HG02938 (cell line): ENCODE data around the gene PTHLH.

Source experiments
- ATAC-seq: cut with Tn5 transposase; IDR thresholded peaks from one replicate; pipeline ENCODE4 v1.9.1; 2021; ENCODE audit warnings: mild to moderate bottlenecking, moderate library complexity; ENCODE audit not compliant: unreplicated experiment

PTHLH gene

DNA sequence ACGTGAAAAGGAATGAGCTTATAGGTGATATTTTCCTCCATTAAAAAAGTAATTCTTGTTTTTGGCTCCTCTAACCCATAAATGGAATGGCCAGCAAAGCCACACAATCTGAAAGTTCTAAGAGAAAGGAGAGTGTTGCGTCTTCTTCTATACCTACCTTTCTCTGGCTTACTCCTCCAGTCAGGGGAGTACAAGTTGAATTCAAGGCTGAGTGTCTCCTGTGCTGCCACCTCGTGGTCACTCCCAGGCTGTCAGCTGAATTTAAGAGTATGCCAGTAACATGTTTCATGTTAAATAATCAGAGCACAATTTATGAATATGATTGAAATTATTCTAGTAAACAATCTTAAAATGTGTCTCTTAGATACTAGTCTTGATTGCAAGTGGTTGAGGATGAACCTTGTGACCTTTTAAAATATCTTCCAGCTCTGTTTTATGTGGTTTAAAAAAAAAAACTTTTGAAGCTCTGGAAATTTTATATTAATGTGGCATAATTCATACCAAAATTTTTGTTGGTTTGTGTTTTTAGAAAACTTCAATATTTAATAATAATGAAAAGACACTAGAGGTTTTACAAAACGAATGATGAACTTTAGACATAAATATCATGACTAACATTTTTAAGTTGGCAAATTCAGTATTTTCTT is 31.7 kb downstream of the PTHLH start:
- peak; percentile 88 for ATAC-seq

DNA sequence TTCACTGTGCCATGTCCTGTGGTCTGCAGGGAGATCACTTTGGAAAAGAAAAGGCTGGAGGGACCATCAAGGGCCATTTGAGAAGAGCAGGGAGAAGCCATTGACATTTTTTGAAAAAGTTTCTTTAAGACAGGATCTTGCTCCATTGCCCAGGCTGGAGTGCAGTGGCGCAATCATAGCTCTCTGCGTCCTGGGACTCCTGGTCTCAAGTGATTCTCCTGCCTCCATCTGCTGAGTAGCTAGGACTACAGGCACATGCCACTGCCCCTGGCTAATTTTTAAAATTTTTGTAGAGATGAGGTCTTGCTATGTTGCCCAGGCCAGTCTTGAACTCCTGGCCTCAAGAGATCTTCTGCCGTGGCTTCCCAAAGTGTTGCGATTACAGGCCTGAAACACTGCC is 32.3 kb downstream of the PTHLH start:
- ATAC-seq = no peak

DNA sequence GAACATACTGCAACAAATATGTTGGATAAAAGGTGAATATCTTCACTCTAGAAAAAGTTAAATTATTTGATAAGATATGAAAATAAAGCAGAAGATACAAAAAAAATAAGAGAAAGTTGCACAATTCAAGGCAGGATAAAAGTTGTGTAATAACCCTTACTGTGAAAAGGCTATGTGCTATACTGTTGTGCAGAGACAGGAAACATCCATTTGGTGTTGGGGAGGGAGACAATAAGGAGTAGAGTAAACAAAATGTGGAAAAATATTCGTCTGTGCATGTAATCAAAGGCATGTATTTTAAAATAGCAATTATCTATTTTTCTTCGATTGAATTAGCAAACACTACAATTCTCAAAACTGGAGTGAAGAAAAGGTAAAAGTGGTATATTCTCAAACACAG is 34.8 kb downstream of the PTHLH start:
- ATAC-seq = no peak

DNA sequence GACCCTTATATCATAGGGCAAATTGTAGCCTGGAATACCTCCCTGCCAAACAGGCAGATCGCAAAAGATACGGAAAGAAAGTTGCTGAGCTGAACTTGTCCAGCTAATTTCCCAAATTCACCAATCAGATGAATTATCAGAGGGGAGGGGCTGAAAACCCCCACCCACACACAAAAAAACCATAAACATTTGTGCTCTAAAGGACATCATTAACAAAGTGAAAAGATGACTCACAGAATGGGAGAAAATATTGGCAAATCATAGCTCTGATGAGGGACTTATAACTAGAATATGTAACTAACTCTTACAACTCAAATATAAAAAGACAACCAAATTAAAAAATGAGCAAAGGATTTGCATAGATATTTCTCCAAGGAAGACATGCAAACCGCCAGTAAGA is 36.3 kb downstream of the PTHLH start:
- ATAC-seq = no peak

DNA sequence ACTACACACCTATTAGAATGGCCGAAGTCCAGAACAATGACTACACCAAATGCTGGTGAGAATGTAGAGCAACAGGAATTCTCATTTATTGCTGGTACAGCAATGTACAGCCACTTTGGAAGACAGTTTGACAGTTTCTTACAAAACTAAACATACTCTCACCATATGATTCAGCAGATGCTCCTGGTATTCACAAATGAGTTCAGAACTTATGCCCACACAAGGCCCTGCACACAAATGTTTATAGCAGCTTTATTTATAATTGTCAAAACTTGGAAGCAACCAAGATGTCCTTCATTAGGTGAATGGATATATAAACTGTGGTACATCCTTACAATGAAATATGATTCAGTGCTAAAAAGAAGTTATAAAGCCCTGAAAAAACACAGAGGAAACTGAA is 38.3 kb downstream of the PTHLH start:
- ATAC-seq = no peak

DNA sequence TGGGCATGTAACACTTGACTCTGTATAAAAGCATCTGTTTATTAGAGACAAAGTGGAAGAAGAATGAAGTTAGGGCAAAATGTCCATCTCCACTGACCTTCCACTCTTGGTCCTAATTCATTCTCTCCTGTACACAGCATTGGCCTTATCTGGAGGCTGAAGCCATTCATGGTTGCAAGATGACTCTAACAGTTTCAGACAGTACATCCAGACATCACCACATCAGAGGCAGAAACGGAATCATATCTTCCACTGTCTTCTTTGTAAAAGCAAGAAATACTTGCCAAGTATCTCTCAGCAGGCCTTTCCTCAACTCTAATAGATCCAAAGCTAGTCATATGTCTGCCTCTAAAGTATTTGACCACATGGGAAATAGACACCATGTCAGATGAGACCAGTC is 41.1 kb downstream of the PTHLH start:
- no peak for ATAC-seq

DNA sequence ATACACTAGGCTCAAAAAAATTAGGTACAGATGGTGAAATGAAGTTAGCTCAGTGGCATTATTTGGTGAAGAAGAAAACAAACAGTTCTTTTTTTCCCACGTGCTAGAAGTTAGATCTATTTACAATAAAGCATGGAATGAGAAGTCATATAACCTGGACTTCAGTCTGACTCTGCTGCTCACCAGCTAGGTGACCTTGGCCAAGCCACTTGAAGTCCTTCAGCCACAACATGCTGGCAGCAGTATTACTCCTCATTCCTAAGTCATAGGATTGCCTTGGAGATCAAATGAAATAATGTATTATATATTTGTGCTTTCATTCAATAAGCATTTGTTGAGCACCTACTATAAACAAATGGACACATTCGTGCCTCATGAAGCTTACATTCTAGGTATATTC is 45.2 kb downstream of the PTHLH start:
- ATAC-seq = no peak

DNA sequence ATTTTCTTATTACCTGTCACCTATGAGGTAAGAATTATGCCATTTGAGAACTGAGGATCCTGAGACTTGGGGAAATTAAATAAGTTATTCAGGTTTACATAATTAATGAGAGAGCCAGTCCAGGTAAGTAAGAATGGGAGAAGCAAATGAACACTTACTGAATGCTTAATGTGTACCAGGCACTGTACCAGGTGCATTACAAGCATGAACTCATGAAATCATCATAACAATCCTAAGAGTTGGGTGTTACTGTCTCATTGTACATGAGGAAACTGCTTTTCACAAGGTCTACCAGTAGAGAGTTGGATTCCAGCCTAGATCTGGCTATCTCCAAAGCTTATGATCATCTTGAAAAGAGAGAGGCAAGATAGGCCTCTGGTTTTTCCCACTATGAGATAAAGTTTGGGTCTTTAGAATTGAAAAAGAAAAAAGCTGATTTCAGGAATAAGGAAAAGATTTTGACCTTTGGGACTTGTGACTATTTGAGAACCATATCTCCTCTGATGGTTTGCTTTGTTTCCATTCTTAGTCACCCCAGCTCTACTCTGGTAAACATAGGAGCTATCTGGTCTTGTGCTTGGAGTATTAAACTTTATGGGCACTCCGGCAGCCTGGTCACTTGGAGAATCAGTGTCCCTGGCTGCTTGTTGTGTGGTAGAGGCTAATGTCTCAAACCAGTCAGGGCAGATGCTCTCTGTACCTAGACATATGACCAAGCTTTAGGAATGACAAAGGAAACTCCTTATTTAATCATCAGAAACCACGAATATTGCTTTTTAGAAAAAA is 48.0 kb downstream of the PTHLH start:
- ATAC-seq = no peak

DNA sequence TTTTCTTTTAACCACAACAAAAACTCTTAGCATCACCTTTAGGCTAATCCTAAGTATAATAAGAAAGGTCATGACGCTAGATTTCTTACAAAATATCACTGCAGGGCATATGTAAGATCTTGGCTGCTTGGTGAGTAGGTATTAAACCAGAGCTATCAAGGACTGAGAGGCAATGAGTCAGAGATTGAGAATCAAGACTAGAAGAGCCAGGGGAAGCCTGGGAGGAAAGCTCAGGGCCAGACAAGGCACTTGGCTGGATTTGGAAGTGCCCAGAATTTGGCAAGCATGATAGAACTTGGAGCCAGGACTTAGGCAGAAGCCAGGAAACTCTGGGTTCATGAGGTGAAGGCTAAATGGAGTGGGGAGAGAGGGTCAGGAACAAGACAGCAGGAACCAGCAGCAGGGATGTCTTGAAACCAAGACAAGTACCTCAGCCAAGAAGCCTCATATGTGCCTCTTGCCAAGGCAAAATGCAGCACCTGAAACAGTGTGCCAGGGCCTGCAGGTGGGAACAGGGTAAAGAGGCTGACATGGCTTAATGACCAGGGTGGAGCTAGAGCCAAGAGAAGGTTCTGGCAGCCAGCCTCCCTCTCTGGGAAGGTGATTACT is 49.9 kb downstream of the PTHLH start:
- no peak for ATAC-seq

DNA sequence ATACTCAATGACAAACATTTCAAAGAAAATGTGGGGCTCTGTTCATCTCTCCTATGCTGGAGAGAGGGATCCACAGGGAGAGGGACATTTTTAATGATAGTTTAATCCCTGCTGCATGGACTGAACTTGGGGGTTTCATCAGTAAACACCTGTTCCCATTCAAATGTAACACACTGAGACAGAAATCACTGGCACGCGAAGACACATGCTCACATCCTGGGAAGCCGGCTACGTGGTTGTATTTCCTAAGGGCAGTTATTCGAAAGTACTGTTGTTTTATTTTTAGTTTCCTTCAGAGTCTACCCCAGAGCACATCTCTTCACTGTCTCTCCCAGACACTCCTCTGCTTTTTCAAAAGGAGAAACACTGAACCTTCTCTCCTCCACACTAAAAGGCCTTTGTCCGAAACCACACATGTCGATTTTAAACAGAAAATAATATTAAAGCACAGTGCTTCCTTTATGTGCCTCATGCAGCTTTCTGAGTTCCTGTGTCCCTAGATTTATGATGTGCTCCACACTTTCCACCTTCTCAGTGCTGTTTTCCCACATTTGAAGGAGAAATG is 52.8 kb downstream of the PTHLH start:
- ATAC-seq = no peak

DNA sequence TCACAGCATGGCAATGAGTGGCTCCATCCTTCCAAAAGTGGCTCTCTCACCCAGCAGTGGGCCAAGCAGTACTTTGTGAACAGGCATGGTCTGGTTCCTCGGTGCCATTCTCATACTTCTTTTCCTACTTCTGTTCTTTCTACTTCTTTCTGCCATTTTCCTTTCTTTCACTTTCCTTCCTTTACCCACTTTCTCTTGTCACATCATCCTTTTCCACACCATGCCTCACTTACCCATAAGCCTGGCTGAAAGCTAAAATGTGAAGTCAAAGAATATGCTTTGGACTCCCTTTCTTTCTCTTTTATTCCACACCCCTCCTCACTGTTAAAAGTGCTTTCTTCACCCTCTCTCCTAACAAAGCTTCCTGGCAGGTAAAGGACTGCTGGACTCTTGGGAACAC is 57.0 kb downstream of the PTHLH start:
- no peak for ATAC-seq

DNA sequence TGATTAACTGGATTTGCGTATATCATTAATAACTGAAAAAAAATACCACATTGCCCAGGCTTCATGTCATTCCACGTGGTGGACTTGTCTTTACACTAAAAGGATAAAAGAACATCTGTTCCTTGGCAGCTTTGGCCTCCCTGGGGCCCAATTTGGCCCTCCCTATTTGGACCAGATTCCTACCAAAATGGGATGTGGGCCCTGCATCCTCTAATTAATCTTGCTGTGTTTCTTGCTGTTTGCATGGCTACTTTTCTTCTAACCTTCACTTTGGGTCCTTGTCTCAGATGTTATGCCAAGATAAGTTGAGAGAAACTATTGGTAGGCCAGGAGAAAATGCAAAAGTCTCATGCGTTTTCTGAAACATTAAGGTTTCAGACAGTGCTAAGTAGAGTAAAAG is 57.5 kb downstream of the PTHLH start:
- ATAC-seq = no peak

DNA sequence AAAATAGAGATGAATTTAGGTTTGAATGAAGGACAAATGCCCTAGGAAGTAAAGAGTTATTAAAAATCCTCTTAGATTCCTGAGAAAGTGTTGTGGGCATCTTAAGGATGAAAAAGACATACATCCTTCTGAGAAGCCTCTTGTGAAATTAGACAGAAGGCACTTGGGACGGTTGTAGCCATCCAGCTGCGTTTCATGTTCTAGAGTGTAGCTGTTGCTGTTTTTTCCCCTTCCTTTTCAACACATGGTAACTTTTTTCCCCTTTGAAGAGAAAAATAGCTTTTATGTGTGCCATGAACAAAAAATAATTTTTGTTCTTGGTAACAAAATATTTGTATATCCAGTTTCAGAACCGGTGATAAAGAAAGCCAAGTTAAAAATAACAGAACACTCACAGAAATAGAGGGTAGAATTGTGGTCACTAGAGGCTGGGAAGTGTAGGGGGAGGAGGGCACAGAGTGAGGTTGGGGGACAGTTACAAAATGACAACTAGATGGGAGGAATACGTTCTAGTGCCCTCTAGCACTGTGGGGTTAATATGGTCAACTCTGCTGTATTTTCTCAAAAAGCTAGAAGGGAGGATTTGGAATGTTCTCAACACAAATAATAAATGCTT is 58.4 kb downstream of the PTHLH start:
- no peak for ATAC-seq

DNA sequence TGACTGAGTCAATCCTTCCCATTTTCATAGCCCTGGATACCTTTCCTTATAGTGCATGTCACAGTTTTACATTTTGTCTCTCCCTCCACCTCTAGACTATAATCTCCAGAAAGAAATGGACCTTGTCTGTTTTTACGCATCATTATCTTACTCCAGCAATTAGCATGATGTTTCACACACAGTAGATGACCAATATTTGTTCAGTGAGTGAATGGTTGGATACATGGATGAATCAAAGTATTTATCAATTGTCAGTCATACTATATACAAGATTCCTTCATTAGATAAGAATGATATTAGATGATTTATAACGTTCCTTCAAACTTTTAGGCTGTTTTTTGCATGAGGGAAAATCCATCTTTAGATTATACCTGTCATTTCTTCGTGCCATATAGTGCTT is 61.1 kb downstream of the PTHLH start:
- ATAC-seq = no peak
